ENCODE data around the gene CFAP92. TPM values are rescaled to one million over a fixed set of nuclear protein-coding genes. Genes with fewer than 3 reads are reported as not detected.

The CFAP92 gene
- total and polyA plus RNA-seq, 3 donors from 2014 or later = 16.0 to 62.0 (median 26.7) TPM

DNA sequence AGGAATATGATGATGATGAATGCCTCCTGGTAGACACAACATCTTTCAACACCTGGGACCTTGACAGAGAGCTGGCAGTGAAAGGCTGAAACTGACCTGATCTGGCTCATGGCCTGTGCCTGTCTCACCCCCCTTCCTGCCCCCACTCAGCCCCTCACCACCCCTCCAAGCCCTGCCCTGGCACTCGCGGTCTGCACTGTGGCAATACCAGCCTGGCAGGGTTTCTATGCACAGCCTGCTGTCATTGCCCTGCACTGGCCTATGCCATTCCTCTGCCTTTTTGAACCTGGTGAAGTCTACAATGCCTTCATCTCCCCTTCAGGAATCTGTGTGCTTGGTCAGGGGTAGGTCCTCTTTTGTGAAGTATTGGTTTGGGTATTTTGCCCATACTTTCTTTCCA, 58.0 kb downstream of the CFAP92 start:
- Histone ChIP-seq H3K27me3 (no peaks in the 10 kb centered on the region), H3K27ac (no peak overlapping the region), H3K36me3 (ENCODE audit: low read depth, missing control alignments) (no peaks in the 10 kb centered on the region), H3K4me3 (no peak overlapping the region), H3K9me3 (no peaks in the 10 kb centered on the region), H3K4me1 (no peaks in the 10 kb centered on the region)
- intact Hi-C loops (cut with DNase I; ENCODE audit: low total_unique reads) = no loop called here
- DNase-seq = no peak
- 94 to 95% methylated on average over 2 of the region's 2 CpGs for WGBS, 2 donors
- TF ChIP-seq CTCF (IDR thresholded peaks at IDR 0.05) (no peak), POLR2A (IDR thresholded peaks at IDR 0.05) (no peak)

GRCh38 chr3:128933922-128934253, 60.0 kb downstream of the CFAP92 start:
- intact Hi-C loops (cut with DNase I; ENCODE audit: low total_unique reads) = no loop called here
- DNase-seq = peak; percentile 4

DNA sequence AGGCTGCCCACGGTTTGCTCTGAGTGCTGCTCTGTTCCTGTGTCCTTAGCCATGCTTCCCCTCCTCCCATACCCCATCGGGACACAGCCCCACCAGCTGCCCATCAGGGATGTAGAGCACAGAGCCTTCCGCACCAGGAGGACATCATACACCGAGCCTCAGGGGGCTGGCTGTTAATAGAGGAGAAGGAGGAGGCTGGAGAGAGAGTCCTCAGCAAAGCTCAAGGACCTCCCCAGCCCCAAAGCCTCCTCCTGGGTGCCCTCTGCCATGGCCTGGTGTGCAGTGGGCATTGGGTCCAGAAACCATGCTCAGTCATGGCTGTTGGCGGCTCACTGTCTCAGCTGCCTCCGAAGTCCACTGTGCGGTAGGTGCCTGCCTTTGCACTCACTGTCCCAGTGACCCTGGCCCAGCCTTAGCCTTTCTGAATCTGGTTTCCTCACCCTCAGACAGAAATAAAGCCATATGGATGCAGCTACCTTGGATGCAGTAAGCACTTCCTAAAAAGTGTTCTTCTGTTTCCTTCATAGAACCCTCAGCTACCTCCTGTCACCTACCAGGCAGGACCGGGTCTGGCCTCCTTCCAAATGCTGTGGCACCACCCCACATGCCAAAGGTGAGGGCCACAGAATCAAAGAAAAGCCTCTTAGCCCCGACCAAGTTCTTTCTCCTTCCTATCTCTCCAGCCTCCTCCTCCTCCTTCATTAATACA, 60.5 kb downstream of the CFAP92 start:
- Histone ChIP-seq H3K9me3 (no peaks in the 10 kb centered on the region), H3K27ac (no peak overlapping the region), H3K36me3 (ENCODE audit: low read depth, missing control alignments) (no peaks in the 10 kb centered on the region), H3K4me1 (no peaks in the 10 kb centered on the region), H3K27me3 (no peaks in the 10 kb centered on the region), H3K4me3 (no peak overlapping the region)
- TF ChIP-seq POLR2A (IDR thresholded peaks at IDR 0.05) (no peak), CTCF (IDR thresholded peaks at IDR 0.05) (no peak)
- peak; percentile 5 for DNase-seq
- intact Hi-C loops (cut with DNase I; ENCODE audit: low total_unique reads) = no loop called here
- 78 to 90% methylated on average over 8 to 9 of the region's 9 CpGs for WGBS, 2 donors

More at GRCh38 chr3:128933922-128934253, 60.0 kb downstream of the CFAP92 start:
- TF ChIP-seq POLR2A (IDR thresholded peaks at IDR 0.05) (no peak), CTCF (IDR thresholded peaks at IDR 0.05) (no peak)
- H3K4me3 ChIP-seq = no peak overlapping the region
- no peaks in the 10 kb centered on the region for H3K9me3 ChIP-seq
- WGBS, 2 donors = 97% methylated on average over 2 of the region's 2 CpGs; no CpG with 5 or more reads in 1 of the 2 donors
- no peaks in the 10 kb centered on the region for H3K36me3 ChIP-seq (ENCODE audit: low read depth, missing control alignments)
- no peak overlapping the region for H3K27ac ChIP-seq
- H3K4me1 ChIP-seq = no peaks in the 10 kb centered on the region
- H3K27me3 ChIP-seq = no peaks in the 10 kb centered on the region

GRCh38 chr3:128932516-128933212, 61.2 kb downstream of the CFAP92 start:
- intact Hi-C loops (cut with DNase I; ENCODE audit: low total_unique reads) = no loop called here
- no peak for TF ChIP-seq POLR2A (IDR thresholded peaks at IDR 0.05)
- TF ChIP-seq CTCF (IDR thresholded peaks at IDR 0.05) = no peak
- Histone ChIP-seq H3K4me1 (no peaks in the 10 kb centered on the region), H3K27ac (no peak overlapping the region), H3K4me3 (no peak overlapping the region), H3K36me3 (ENCODE audit: low read depth, missing control alignments) (no peaks in the 10 kb centered on the region), H3K9me3 (no peaks in the 10 kb centered on the region), H3K27me3 (no peaks in the 10 kb centered on the region)
- DNase-seq = peak; percentile 2
- 87 to 92% methylated on average over 3 to 12 of the region's 12 CpGs for WGBS, 2 donors

Data from testis (tissue), 3 donors.